WI38 (cell line): ENCODE results near the gene DCBLD2.

Experiments
- H3K4me3 ChIP-seq: 2 replicates; pipeline ENCODE4 v1.5.1; 2011; ENCODE audit warnings: low read depth, mild to moderate bottlenecking, control low read depth, low read length
- TF ChIP-seq, protein P1 (sequence below): IDR thresholded peaks from 2 replicates; pipeline ENCODE4 v1.5.1; 2012; ENCODE audit warnings: low read depth, mild to moderate bottlenecking, control low read depth, low read length

The DCBLD2 gene, protein sequence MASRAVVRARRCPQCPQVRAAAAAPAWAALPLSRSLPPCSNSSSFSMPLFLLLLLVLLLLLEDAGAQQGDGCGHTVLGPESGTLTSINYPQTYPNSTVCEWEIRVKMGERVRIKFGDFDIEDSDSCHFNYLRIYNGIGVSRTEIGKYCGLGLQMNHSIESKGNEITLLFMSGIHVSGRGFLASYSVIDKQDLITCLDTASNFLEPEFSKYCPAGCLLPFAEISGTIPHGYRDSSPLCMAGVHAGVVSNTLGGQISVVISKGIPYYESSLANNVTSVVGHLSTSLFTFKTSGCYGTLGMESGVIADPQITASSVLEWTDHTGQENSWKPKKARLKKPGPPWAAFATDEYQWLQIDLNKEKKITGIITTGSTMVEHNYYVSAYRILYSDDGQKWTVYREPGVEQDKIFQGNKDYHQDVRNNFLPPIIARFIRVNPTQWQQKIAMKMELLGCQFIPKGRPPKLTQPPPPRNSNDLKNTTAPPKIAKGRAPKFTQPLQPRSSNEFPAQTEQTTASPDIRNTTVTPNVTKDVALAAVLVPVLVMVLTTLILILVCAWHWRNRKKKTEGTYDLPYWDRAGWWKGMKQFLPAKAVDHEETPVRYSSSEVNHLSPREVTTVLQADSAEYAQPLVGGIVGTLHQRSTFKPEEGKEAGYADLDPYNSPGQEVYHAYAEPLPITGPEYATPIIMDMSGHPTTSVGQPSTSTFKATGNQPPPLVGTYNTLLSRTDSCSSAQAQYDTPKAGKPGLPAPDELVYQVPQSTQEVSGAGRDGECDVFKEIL

DNA sequence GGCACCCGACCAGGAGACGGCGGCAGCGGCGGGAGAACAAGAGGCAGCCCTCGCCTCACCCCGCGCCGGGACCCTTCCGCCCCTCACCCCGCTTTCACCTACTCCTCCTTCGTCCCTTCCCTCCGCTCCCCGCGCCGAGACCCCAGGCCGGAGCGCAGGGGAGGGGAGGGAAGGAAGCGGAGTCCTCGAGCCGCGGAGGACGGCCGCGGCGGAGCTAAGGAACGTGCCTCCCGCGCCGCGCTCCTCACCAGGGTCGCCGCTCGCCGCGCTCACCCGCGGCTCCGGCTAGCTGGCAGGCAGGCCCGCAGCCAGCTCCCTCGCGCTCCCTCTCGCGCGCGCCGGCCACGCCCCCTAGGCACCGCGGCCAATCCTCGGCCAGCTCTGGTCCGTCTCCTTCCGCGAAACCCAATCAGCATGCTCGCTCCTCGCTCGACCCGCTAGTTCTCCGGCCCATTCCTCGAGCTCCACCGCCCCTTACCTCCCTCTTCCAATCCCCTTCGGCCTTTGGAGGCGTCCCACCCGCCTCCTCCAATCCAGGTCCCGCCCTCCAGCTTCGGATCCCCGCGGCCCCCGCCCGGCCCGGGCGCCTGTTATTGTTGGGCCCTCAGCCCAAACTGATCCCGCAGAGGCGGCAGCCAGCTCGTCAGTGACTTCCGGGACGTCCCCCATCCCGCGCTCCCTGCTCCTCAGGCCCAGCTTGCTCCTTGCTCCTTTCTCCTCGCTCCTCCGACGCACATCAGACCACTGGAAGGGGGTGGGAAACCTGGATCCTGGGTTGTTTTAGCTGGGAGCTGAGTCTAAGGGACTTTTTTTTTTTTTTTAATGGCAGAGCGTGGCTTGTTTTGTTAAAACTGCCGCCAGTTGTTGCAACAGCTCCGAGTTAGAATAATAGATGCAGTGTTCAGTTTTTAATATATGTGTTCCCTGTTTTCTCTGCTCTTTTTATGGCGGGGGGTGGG is at the start of gene DCBLD2:
Gene DCBLD2, minus strand, starts transcription at position 304 of the 959 bp plus-strand sequence. CDS start 369 bp downstream, outside the sequence.
- H3K4me3 ChIP-seq: peak within 1 kb of the TSS; percentile 93
- TF ChIP-seq, protein P1, sequence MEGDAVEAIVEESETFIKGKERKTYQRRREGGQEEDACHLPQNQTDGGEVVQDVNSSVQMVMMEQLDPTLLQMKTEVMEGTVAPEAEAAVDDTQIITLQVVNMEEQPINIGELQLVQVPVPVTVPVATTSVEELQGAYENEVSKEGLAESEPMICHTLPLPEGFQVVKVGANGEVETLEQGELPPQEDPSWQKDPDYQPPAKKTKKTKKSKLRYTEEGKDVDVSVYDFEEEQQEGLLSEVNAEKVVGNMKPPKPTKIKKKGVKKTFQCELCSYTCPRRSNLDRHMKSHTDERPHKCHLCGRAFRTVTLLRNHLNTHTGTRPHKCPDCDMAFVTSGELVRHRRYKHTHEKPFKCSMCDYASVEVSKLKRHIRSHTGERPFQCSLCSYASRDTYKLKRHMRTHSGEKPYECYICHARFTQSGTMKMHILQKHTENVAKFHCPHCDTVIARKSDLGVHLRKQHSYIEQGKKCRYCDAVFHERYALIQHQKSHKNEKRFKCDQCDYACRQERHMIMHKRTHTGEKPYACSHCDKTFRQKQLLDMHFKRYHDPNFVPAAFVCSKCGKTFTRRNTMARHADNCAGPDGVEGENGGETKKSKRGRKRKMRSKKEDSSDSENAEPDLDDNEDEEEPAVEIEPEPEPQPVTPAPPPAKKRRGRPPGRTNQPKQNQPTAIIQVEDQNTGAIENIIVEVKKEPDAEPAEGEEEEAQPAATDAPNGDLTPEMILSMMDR: no peak

DNA sequence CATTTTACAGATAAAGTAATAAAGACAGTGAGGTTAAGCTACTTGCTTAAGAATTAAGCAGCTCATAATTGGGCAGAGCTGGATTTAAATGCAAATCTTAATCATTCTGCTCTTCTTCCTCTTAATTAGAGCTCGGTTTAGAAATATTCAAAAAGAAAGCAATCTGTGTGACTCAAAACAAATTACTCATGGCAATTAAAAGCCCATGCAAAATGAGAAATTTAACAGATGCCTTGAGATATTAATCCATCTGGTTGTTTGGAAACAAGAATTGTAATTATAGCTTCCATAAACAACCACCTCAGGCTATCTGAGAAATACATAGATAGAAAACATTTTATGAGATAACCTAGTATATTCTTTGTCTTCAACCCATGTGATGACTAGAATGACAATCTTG is 44.2 kb upstream of the DCBLD2 start:
- H3K4me3 ChIP-seq: no peak overlapping the region
- TF ChIP-seq, protein P1: no peak

DNA sequence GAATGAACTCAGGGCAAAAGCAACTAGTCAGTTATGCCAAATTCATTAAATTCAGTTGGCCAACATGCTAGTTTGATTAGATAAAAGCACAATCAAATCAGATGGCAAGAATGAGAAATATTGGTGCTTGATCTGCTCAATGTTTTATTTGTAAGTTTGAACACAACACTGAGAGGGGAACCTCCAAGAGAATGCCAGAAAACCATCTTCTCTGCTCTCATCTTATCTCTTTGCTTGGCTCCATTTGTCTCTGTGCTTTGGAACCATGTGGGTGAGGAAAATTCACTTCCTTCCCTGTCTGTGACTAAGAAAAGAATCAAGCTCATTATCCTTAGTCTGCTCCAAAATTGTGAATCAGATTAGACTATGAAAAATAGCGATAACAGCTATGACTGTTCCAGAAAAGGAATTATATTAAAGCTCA is 43.6 kb upstream of the DCBLD2 start:
- no peak overlapping the region for H3K4me3 ChIP-seq
- TF ChIP-seq, protein P1: no peak

DNA sequence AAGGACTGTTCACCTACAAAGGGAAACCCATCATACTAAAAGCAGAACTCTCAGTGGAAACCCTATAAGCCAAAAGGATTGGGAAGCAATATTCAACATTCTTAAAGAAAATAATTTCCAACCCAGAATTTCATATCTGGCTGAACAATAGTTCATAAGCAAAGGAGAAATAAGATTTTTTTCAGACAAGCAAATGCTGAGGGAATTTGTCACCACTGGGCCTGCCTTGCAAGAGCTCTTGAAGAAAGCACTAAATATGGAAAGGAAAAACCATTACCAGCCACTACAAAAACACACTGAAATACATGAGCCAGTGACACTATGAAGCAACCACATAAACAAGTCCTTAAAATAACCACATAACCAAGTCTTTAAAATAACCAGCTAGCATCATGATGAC is 28.9 kb upstream of the DCBLD2 start:
- TF ChIP-seq, protein P1: no peak
- no peak overlapping the region for H3K4me3 ChIP-seq

GRCh38 chr3:98921957-98922356 is 20.5 kb upstream of the DCBLD2 start:
- TF ChIP-seq, protein P1: no peak
- no peak overlapping the region for H3K4me3 ChIP-seq

DNA sequence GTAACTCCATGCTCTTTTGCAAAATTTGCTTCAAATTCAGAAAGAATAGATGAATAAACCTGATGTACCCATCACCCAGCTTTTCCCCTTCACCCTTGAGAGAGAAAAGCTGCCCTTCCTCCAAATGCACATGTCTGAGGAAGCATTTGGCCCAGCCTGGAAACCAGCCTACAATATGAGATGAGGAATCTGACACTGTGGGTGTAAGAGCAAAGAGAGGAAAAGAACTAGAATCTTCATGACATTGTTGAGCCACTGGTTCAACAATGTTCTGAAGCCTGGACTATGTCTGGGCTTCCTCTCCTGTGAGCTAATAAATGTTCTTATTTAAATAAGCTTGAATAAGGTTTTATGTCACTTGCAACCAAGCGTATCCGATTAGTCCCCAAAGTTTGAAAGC is 18.7 kb upstream of the DCBLD2 start:
- no peak overlapping the region for H3K4me3 ChIP-seq
- TF ChIP-seq, protein P1: no peak
